ENCODE measurements around the gene RAB31.
"Not testable (repeated sequence)": the region's sequence is repeated elsewhere in the genome, so short reads cannot be mapped to it uniquely, and the experiment has no call there.

The RAB31 gene

DNA sequence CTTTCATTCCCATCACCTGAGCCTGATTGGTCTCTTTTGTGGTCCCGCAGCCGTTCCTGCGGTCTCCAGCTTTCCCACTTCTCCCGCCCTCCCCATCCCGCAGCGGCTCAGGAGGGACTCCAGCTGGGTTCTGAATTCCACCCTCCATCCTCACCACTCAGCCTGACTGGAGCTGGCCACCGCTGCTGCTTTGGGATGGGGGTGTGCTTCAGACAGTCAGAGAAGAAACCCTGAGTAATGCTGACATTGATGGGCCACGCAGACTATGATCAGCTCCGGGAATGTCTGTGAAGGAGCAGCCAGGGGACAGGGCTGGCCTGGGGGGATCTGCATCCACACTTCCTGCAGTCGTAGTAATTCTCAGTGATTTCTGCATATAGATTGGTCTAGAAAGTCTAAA lies 131.8 kb downstream of the RAB31 start:
- DNase-seq (ENCODE audit: low read depth): no peak

- DNase-seq (ENCODE audit: low read depth): no peak
These were observed 133.7 kb downstream of the RAB31 start for GRCh38 chr18:9841752-9842151.

DNA sequence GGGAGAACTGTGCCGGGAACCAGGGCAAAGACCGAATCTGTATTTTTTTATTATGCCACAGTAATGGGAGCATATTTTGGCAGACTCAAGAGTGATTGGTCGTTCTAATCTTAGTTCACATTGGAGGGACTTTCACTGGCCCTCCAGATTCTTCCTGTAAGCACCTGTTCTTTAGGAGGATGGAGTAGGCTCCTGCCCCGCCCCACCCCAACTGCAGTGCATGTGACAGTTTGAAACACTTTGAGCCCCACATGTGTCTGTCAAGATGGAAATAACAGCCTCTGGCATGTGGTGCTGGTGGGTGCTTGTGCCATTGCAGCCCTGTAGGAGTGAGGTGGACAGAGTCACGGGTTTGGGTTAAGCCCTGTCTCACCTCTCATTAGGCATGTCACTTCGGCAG lies 134.3 kb downstream of the RAB31 start:
- no peak for DNase-seq (ENCODE audit: low read depth)

DNA sequence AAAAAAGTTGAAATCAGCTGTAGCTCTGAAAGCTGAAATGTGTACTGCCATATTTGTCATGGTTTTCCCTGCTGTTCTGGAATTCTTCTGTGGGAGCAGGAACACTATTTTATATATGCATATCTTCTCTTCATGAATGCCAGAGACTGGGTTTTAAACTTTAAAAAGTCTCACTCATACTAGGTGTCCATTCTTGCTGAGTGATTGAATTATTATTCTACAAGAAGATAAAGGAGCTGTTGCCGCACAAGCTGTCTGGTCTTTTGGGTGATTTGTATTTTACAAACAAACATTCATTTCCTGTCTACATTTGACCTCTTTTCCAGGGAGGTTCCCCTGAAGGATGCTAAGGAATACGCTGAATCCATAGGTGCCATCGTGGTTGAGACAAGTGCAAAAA lies 137.2 kb downstream of the RAB31 start:
- DNase-seq (ENCODE audit: low read depth): no peak

GRCh38 chr18:9846162-9846925 lies 138.2 kb downstream of the RAB31 start:
- no peak for DNase-seq (ENCODE audit: low read depth)

DNA sequence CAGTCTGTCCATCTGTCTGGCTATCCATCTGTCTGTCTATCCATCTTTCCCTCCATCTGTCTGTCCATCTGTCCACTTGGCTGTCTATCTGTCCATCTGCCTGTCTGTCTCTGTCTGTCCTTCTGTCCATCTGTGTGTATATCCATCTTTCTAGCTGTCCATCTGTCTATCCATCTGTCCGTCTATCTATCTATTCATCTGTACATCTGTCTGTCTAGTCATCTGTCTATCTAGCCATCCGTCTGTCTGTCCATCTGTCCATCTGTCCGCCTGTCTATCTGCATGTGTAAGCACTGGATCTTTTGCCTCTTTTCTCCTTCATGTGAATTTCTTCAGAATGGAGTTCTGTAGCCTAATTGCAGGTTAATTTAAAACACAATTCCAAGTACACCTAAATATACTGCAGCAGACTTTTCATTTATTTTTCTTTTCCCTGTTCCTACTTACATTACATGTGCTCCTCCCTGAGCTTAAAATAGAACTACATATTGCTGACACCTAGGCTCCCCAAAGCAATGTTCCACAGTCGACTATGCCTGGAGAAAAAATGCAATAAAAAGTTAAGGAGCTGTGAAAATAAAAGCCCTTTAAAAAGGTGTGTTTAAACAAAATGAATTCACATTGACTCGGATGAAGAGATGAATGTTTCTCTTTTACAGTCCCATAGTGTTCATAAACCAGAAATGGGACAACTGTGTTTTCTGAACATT lies 140.2 kb downstream of the RAB31 start:
- no peak for DNase-seq (ENCODE audit: low read depth)

- DNase-seq (ENCODE audit: low read depth): no peak
These were observed 141.5 kb downstream of the RAB31 start for GRCh38 chr18:9849407-9850283.

DNA sequence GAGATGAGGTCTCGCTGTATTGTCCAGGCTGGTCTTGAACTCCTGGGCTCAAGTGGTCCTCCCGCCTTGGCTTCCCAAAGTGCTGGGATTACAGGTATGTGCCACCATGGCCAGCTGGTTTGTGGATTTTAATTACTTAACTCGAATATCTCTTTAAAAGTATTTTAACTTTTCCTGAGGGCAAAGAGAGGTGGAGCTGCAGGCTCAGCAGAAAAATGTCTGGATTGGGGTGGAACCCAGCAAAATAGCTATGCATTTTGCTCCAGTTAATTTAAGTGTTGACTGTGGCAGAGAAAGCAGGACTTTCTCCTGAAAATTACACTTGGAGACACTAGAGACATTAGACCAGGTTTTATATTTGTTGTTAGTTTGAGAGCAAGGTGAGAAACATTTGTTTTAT lies 142.2 kb downstream of the RAB31 start:
- DNase-seq (ENCODE audit: low read depth): no peak

- DNase-seq (ENCODE audit: low read depth): no peak
These were observed 143.4 kb downstream of the RAB31 start for GRCh38 chr18:9851511-9851910.

DNA sequence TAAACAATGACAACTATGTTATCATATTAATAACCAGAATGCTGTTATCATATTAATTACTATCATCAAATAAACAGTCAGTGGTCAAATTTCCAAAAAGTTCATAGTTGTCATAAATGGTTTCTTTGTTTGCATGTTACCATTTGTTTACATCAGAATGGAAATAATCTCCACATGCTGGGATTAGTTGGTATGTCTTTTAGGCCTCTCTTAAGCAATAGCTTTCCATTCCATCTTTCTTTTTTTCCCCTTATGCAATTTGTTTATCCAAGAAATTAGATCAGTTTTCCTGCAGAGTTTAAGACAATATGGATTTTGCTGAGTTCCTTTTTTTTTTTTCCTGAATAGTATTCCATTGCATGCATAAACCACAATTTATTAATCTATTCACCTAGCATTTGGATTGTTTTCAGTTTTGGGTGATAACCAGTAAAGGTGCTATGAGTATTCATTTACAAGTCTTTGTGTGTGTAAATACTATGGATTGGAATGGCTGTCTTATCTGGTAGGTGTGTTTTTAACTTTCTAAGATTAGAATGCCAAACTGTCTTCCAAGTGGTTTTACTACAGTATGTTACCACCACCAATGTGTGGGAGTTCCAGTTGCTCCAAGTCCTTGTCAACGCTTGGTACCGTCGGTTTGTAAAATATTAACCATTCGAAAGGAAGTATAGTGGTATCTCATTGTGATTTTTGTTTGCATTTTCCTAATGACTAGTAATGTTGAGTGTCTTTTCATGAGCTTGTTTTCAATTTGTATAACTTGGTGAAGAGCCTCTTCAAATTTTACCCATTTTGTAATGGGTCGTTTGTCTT lies 144.4 kb downstream of the RAB31 start:
- no peak for DNase-seq (ENCODE audit: low read depth)

DNA sequence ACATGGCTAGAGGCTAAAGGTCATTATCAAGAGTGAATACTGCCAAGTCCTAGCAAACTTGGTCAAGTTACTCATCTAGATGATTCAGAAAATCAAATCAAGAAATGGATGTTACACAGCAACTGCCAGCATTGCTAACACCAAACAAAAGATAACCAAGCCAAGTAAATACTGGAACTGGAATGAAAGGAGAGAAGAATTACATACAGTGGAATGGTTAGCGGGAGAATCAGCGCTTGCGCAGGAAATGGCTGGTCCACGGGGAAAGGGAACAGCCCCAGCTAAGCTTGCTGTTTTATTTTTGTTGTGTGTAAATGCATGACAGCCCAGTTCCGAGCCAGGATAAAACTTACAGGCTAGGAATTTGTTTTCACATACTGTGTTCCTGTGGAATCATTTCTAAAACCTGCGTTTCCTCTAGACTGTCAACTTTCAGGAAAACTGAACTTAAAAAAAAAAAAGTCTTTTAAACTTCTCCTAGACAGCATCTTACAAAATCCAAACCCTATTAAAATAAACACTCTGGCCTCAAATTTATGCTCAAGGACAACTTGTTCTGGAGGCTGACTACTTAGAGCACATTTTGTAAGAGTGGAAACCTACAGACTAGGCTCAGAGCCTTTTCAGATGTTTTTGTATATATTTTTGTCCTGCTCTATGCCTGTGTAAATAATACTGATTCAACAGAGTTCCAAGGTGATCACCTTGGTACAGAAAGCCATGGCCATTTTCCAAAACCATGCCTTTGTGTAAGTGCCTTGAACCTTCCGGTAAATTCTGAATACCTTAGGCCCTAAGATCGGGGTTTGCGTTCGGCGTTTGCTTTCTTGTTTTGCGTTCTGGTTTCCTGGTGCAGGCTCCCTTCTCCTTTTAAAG lies 146.9 kb downstream of the RAB31 start:
- no peak for DNase-seq (ENCODE audit: low read depth)

DNA sequence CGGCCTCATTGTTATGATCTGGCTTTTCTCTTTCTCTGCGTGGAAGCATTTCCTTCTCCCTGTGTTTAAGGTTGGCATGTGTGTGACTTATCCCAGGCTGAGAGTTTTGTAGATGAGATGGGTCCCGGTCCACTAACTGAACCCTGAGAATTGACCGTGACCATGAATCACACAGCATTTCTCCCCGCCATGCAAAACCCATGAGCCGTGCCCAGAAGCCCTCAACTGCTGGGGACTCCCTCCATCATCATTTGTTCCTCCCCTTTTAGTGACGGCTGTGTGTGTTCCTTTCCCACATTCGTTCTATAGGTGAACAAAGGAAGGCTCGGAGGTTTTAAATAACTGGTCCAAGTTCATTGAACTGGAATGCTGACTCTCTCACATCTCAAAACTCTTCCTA lies 147.6 kb downstream of the RAB31 start:
- no peak for DNase-seq (ENCODE audit: low read depth)

DNA sequence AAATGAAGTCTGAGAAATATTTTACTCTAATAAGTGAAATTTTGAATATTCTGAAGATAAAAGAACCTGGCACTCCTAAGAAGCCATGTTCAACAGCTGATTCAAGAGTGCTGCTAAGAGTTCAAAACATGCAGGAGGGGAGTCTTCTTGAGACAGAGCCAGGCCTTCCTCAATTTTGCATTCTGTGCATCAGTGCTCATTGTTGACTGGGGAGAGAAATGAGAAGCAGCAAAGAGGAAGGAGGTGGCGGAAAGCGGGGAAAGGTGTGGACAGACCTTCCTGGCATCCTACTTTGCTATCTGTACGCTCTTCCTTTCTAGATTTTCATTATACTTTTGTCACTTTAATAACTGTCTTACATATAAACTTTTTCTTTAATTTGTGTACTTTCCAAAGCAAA lies 148.0 kb downstream of the RAB31 start:
- no peak for DNase-seq (ENCODE audit: low read depth)

DNA sequence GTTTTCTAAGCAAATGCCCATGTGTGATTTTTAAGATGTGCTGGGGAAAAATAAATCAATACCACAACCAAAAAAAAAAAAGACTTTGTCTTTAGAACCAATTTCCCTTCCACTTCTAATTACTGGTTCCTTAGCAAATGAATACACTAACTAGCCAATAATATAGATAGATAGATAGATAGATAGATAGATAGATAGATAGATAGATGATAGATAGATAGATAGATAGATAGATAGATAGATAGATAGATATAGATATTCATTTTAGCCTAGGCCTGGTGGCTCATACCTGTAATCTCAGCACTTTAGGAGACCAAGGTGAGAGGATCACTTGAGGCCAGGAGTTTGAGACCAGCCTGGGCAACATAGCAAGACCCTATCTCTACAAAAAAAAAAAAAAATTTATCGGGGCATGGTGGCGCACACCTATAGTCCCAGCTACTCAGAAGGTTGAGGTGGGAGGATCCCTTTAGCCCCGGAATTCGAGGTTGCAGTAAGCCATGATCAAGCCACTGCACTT lies 149.4 kb downstream of the RAB31 start:
- DNase-seq (ENCODE audit: low read depth): not testable (repeated sequence)

DNA sequence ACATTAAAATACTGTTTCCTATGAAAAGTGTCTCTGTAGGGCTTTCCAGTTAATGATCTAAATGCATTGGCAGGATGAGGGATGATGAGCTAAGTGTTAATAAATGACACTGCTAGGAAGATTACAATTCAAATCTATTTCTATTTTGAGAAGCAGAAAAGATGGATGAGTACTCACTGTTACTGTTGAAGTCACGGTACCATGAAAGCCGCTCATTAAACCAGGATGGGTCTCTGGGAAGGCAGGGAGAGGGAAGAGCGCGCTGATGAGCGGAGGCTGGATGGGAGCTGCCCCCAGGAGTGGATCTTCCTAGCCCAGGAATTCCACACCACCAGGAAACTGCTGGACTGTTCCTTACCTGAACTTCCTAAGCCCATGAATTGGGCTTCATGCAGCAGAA lies 150.5 kb downstream of the RAB31 start:
- no peak for DNase-seq (ENCODE audit: low read depth)

DNA sequence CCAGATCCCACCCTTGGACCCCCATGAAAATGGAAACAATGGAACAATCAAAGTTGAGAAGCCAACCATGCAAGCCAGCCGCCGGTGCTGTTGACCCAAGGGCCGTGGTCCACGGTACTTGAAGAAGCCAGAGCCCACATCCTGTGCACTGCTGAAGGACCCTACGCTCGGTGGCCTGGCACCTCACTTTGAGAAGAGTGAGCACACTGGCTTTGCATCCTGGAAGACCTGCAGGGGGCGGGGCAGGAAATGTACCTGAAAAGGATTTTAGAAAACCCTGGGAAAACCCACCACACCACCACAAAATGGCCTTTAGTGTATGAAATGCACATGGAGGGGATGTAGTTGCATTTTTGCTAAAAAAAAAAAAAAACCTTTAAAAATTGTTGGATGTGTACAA lies 151.1 kb downstream of the RAB31 start:
- no peak for DNase-seq (ENCODE audit: low read depth)

DNA sequence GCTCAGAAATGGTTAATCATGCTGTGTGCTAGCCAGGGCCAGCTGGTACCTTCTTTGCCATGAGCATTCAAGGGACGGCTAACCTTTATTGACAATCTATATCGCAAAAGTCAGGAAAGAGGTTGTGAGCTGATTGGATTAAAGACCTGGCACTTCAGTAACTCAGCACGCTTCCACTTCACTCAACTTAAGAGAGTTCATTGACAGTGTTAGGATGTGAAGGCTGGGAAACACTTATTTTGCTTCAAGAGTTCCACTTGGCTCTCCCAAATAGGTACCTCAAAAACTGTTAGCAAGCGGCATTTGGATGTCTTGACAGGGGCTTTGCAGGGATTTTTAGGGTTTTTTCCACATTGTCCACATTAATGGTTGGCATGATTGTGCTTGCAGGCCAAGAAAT lies 152.6 kb downstream of the RAB31 start:
- no peak for DNase-seq (ENCODE audit: low read depth)

- no peak for DNase-seq (ENCODE audit: low read depth)
These were observed 153.1 kb downstream of the RAB31 start for GRCh38 chr18:9861157-9861556.

- DNase-seq (ENCODE audit: low read depth): no peak
These were observed 153.8 kb downstream of the RAB31 start for GRCh38 chr18:9861933-9862332.

GRCh38 chr18:9862686-9863085 lies 154.6 kb downstream of the RAB31 start:
- no peak for DNase-seq (ENCODE audit: low read depth)

DNA sequence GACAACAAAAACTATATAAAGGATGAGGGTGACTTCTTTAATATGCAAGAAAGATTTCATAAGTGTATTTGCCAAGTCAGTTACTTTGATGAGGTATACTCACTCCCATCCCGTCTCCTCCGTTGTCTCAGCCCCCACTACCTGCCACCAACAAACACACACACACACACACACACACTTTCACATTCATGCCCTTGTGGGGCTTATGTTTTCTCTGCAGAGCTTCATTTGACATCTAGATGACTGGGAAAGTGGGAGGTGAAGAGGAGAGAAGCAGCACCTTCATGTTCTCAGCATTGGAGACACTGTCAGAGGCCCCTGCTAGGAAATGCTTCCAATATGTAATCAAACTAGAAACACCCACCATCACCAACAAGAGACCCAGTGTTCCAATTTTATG lies 155.2 kb downstream of the RAB31 start:
- no peak for DNase-seq (ENCODE audit: low read depth)
